Breast epithelium (tissue), 3 donors: ENCODE measurements around the gene RPL36A.

ENCODE experiments used
- CTCF ChIP-seq, 3 donors: fragments of 450-650 bp; IDR thresholded peaks; one replicate each; pipeline ENCODE4 v1.5.1; 2016 to 2017; ENCODE audit warnings: antibody characterized with exemption in 3 of 3, mild to moderate bottlenecking in 3 of 3, moderate library complexity in 3 of 3
- POLR2A ChIP-seq: fragments of 450-650 bp; IDR thresholded peaks from one replicate; pipeline ENCODE4 v1.6.1; 2016; ENCODE audit warnings: antibody characterized with exemption, mild to moderate bottlenecking, moderate library complexity
- POLR2AphosphoS5 ChIP-seq, 3 donors: sonication (generic); formaldehyde crosslinking; IDR thresholded peaks; one replicate each; pipeline ENCODE4 v1.6.1; 2017; ENCODE audit warnings: antibody characterized with exemption in 3 of 3

GRCh38 chrX:101410461-101410860 lies 19.6 kb downstream of the RPL36A start:
- TF ChIP-seq CTCF (IDR thresholded peaks at IDR 0.05) (no peak), POLR2A (no peak), POLR2AphosphoS5 (IDR thresholded peaks at IDR 0.05) (no peak)
